Epidermal melanocyte (primary cell): Measurements from ENCODE around the gene CHRNE.
"Not testable (repeated sequence)": the region's sequence is repeated elsewhere in the genome, so short reads cannot be mapped to it uniquely, and the experiment has no call there.

Experiments
- DNase-seq: peaks from one replicate; pipeline ENCODE4 v3.0.0; 2011; ENCODE audit warnings: low spot score; ENCODE audit not compliant: insufficient read length

CHRNE gene

GRCh38 chr17:4891411-4892410, 11.2 kb downstream of the CHRNE start:
- DNase-seq = peak; percentile 1

GRCh38 chr17:4887581-4887980, 15.3 kb downstream of the CHRNE start:
- no peak for DNase-seq

DNA sequence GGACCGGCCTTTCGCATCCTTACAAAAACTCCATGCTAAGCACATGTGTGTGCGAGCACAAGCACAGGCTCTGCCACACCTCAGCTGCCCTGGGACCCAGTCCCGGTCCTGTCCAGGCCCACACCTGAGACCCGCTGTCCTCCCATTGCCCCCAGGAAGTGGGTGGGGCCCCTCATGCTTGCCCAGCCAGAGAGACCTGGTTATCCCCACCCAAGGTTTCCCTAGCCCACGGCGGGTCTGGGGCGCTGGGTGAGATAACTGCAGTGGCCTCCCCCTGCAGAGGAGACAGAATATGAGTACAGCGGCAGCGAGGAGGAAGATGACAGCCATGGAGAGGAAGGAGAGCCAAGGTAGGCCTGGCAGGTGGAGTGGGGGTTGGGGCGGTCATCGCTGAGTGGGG, 16.1 kb downstream of the CHRNE start:
- no peak for DNase-seq

DNA sequence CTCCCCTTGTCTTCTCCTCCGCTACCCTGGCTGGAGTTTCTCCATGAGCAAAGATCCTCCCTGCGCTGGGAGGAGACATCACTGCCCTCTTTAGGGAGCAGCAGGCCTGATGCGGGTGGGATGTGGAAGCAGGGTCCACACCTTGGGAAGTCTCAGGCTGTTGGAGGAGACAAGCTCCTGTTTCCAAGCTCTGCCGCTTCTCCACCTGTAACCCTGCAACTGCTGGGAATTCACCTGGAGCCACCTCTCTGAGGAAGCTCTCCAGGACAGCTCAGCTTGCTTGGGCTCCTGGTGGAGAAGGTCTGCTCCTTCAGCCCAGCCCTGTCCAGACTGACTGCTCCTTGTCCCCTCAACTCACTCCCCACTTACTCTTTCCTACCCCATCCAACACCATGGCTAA, 18.4 kb downstream of the CHRNE start:
- no peak for DNase-seq

DNA sequence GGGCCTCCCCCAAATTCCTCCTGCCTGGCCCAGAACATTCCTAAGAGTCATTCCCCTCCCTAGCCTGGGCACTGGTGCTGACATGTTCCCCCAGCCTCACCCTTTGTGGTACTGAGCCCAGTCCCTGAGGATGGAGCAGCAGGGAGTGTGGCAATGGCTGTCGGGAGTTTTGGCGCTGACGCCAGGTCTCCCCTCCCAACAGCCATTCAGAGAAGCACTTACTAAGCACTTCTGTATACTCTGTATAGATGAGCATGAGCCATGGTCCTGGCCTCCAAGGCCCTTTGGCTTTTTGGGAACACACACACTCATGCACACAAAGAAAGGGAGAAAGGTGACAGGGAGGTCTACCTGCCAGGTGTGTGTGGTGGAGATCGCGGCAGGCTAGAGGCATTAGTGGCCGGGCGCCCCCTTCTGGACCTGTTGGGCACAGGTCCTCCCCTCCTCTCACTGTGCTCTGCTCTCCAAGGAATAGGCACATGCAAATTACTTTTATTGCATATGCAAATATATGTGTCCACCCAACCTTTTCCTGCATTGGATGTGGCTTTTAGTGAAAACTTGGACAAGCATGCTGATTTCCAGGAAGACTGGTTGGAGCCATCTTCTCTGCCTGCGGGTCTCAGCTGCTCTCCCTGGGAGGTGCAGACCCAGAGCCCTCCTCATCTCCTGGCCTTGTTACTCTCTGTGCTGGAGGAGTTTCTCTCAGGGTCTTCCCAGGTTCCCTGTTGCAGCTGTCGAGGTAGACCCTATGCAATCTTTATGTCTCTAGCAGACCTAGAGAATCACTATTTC, 20.9 kb downstream of the CHRNE start:
- DNase-seq = no peak

GRCh38 chr17:4880857-4881256, 22.0 kb downstream of the CHRNE start:
- DNase-seq = no peak

GRCh38 chr17:4879601-4880000, 23.3 kb downstream of the CHRNE start:
- DNase-seq = no peak

GRCh38 chr17:4877089-4877488, 25.8 kb downstream of the CHRNE start:
- DNase-seq = no peak

- DNase-seq = no peak
Observed at GRCh38 chr17:4872786-4873185, 30.1 kb downstream of the CHRNE start.

GRCh38 chr17:4870855-4871254, 32.0 kb downstream of the CHRNE start:
- no peak for DNase-seq

GRCh38 chr17:4869058-4869998, 33.6 kb downstream of the CHRNE start:
- not testable (repeated sequence) for DNase-seq

DNA sequence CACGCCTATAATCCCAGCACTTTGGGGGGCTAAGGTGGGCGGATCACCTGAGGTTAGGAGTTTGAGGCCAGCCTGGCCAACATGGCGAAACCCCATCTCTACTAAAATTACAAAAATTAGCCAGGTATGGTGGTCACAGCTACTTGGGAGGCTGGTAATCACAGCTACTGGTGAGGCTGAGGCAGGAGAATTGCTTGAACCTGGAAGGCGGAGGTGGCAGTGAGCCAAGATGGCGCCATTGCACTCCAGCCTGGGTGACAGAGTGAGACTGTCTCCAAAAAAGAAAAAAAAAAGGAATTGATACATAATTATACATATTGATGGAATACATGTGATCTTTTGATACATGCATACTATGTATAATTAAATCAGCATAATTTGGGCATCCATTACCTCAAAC, 35.4 kb downstream of the CHRNE start:
- DNase-seq = not testable (repeated sequence)

GRCh38 chr17:4863321-4863720, 39.6 kb downstream of the CHRNE start:
- DNase-seq = no peak

GRCh38 chr17:4862720-4863119, 40.2 kb downstream of the CHRNE start:
- DNase-seq = no peak

DNA sequence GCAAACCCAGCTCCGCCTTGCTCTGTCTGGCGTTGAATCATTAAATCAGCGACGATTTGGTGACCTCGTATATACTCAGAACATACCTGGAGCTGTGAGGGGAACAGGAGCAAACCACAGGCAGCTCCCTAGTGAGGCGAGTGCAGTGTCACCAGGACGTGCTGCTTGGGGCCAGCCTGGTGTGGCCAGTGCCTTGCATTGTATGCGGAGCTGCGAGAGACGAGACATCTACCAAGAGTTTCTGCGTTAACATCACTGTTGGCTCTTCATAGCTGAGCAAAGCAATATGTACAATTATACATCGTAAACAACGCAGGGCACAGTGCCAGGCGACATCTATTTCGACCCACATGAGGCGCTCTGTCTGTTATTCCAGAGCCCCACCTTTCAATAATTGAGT, 41.8 kb downstream of the CHRNE start:
- DNase-seq = no peak

DNA sequence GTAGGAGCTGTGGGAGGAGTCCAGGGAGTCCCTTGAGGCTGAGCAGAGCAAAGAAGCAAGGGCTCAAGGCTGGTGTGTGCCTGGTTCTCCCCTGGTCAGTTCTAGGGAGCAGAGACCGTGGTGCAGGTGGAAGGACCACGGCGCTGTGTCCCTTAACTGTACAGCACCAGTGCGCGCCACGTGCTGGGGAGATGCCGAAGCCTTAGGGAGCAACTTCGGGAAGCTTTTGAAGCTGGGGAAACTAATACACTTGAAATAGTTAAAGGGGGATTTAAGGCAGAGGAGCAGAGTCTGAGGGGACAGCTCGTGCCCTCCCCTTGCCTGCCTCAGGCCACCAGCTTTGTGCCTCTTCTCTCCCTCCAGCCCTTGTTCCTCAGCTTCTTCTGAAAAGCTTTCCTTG, 42.2 kb downstream of the CHRNE start:
- no peak for DNase-seq

- DNase-seq = no peak
Observed at GRCh38 chr17:4859816-4860625, 42.9 kb downstream of the CHRNE start.

GRCh38 chr17:4858882-4859260, 44.0 kb downstream of the CHRNE start:
- no peak for DNase-seq

GRCh38 chr17:4858068-4858881, 44.6 kb downstream of the CHRNE start:
- peak; percentile 72 for DNase-seq

DNA sequence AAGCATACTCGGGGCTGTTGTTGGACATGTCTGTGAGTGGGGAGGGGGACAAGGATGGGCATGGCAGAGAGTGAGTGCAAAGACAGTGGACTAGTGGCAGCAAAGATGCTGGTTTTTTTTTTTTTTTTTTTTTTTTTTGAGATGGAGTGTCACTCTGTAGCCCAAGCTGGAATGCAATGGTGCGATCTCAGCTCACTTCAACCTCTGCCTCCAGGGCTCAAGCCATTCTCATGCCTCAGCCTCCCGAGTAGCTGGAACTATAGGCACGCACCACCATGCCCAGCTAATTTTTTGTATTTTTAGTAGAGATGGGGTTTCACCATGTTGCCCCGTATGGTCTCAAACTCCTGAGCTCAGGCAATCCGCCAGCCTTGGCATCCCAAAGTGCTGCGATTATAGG, 45.6 kb downstream of the CHRNE start:
- DNase-seq = not testable (repeated sequence)
